ENCODE measurements around the gene SMARCC1.

The SMARCC1 gene

GRCh38 chr3:47568901-47569300, 212.8 kb downstream of the SMARCC1 start:
- H3K36me3 ChIP-seq: no peaks in the 10 kb centered on the region
- no peak overlapping the region for H3K4me3 ChIP-seq (ENCODE audit: low read depth, low read length)
- H3K27me3 ChIP-seq (ENCODE audit: insufficient read depth, low read depth, severe bottlenecking): no peaks in the 10 kb centered on the region
- no peaks in the 10 kb centered on the region for H3K9me3 ChIP-seq (ENCODE audit: severe bottlenecking)
- DNase-seq: no peak
- no peak overlapping the region for H3K27ac ChIP-seq
- no peak for TF ChIP-seq CTCF (IDR thresholded peaks at IDR 0.05; ENCODE audit: low read depth, low read length)

- Histone ChIP-seq H3K4me3 (ENCODE audit: low read depth, low read length) (no peak overlapping the region), H3K27me3 (ENCODE audit: insufficient read depth, low read depth, severe bottlenecking) (no peaks in the 10 kb centered on the region), H3K9me3 (ENCODE audit: severe bottlenecking) (no peaks in the 10 kb centered on the region), H3K36me3 (no peaks in the 10 kb centered on the region), H3K27ac (no peak overlapping the region)
- no peak for DNase-seq
- TF ChIP-seq CTCF (IDR thresholded peaks at IDR 0.05; ENCODE audit: low read depth, low read length): no peak
These were observed 214.5 kb downstream of the SMARCC1 start for GRCh38 chr3:47567149-47567548.

GRCh38 chr3:47566667-47567066, 215.0 kb downstream of the SMARCC1 start:
- DNase-seq: no peak
- H3K4me3 ChIP-seq (ENCODE audit: low read depth, low read length): no peak overlapping the region
- TF ChIP-seq CTCF (IDR thresholded peaks at IDR 0.05; ENCODE audit: low read depth, low read length): no peak
- H3K36me3 ChIP-seq: no peaks in the 10 kb centered on the region
- H3K27me3 ChIP-seq (ENCODE audit: insufficient read depth, low read depth, severe bottlenecking): no peaks in the 10 kb centered on the region
- no peaks in the 10 kb centered on the region for H3K9me3 ChIP-seq (ENCODE audit: severe bottlenecking)
- no peak overlapping the region for H3K27ac ChIP-seq

- no peak for DNase-seq
- H3K4me3 ChIP-seq (ENCODE audit: low read depth, low read length): no peak overlapping the region
- H3K9me3 ChIP-seq (ENCODE audit: severe bottlenecking): no peaks in the 10 kb centered on the region
- H3K27me3 ChIP-seq (ENCODE audit: insufficient read depth, low read depth, severe bottlenecking): no peaks in the 10 kb centered on the region
- H3K27ac ChIP-seq: no peak overlapping the region
- no peak for TF ChIP-seq CTCF (IDR thresholded peaks at IDR 0.05; ENCODE audit: low read depth, low read length)
- no peaks in the 10 kb centered on the region for H3K36me3 ChIP-seq
These were observed 215.8 kb downstream of the SMARCC1 start for GRCh38 chr3:47565734-47566550.

- no peak for TF ChIP-seq CTCF (IDR thresholded peaks at IDR 0.05; ENCODE audit: low read depth, low read length)
- H3K36me3 ChIP-seq: no peaks in the 10 kb centered on the region
- no peak for DNase-seq
- H3K9me3 ChIP-seq (ENCODE audit: severe bottlenecking): no peaks in the 10 kb centered on the region
- no peak overlapping the region for H3K4me3 ChIP-seq (ENCODE audit: low read depth, low read length)
- H3K27me3 ChIP-seq (ENCODE audit: insufficient read depth, low read depth, severe bottlenecking): no peaks in the 10 kb centered on the region
- no peak overlapping the region for H3K27ac ChIP-seq
These were observed 225.3 kb downstream of the SMARCC1 start for GRCh38 chr3:47556351-47556750.

GRCh38 chr3:47554335-47554734, 227.4 kb downstream of the SMARCC1 start:
- no peak for TF ChIP-seq CTCF (IDR thresholded peaks at IDR 0.05; ENCODE audit: low read depth, low read length)
- Histone ChIP-seq H3K27me3 (ENCODE audit: insufficient read depth, low read depth, severe bottlenecking) (no peaks in the 10 kb centered on the region), H3K27ac (no peak overlapping the region), H3K9me3 (ENCODE audit: severe bottlenecking) (no peaks in the 10 kb centered on the region), H3K4me3 (ENCODE audit: low read depth, low read length) (no peak overlapping the region), H3K36me3 (no peaks in the 10 kb centered on the region)
- DNase-seq: no peak

All from WERI-Rb-1 (cell line).